ENCODE measurements around the gene MARCHF10.

The MARCHF10 gene

DNA sequence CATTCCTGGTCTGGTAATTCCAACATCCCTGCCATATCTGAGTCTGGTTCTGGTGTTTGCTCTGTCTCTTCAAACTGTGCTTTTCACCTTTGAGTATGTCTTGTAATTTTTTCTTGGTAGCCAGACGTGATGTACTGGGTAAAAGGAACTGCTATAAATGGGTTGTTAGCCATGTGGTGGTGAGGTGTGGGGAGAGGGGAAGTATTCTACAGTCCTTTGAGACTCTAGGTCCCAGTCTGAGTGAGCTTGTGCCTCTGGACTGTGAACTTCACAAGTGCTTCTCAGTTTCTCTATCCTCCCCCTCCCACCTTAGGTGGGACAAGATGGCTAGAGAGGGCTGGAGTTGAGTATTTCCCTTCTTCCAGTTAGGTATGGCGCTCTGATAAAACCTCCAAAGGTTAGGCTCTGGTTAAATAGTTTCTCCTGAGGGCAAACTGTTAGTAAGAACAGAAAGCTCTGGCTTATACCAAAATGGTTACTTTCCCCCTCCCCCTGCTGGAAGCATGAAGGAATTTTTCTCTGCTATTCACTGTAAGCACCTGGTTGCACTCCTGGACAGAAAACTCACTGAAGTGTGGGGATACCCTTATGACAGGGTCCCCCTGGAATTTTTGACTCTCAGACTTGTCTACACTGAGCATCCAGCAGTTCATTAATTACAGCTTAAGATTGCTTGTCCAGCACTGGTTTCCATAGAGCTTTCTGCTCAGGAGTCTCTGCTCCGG is 87.8 kb downstream of the MARCHF10 start:
- in situ Hi-C loops (cut with HindIII; ENCODE audit: low sequenced_read_pairs) = no loop called here

DNA sequence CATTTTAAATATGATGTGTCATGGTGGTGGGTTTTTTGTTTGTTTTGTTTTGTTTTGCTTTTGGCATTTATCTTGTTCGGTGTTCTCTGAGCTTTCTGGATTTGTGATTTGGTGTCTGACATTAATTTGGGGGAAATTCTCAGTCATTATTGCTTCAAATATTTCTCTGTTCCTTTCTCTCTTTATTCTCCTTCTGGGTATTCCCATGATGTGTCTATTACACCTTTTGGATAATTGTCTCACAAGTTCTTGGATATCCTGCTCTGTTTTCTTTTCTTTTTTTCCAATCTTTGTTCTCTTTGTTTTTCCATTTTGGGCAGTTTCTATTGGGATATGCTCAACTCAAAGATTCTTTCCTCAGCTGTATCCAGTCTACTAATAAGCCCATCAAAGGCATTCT is 88.5 kb downstream of the MARCHF10 start:
- in situ Hi-C loops (cut with HindIII; ENCODE audit: low sequenced_read_pairs) = no loop called here

DNA sequence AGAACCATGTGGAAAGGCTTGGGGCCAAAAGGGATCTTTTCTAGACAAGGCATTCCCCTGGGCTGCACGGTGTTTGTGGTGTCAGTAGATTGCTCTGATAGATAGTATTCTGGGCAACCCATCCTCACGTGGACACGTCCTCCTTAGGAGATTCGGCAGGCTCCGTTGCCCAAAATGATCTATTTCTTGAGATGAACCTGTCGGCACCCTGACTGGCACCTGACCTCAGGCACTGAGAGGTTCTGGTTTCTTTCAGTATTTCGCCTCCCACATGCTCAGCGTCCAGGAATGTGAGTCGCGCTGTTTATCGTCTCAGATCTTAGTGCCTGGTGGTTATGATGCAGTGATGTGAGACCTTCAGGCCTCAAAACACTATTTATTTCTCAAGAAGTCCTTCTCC is 89.7 kb downstream of the MARCHF10 start:
- in situ Hi-C loops (cut with HindIII; ENCODE audit: low sequenced_read_pairs) = no loop called here

DNA sequence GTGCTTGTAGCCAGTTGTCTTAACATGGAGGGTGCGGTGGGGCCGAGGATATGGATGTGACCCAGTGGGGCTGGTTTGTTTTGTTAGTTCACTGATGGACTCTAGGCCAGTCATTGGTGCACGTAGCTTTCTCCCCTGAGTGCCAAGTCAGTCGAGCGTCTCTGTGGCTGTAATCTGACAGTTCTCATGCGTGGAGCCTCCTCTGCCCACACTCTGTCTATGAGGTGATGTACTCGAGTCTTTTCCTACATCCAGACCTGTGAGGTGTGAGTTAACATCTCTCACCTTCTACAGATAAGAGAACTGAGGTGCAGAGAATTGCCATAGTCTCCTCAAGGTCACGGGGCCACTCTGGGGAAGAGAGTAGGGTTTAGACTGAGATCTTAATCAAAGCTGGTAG is 90.2 kb downstream of the MARCHF10 start:
- in situ Hi-C loops (cut with HindIII; ENCODE audit: low sequenced_read_pairs) = no loop called here

DNA sequence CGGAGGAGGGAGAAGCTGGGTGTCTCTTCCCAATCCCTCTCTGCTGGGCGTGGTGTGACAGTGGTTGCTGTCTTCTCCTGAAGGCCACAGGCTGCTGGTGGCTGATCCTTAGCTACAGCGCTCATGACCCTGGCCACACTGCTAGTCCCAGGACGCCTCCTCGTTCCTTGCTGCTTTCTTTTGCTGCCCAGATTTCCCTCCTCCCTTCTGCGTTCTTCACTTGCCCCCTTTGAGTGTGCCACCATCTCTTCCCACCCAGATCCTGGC is 90.6 kb downstream of the MARCHF10 start:
- in situ Hi-C loops (cut with HindIII; ENCODE audit: low sequenced_read_pairs) = no loop called here

DNA sequence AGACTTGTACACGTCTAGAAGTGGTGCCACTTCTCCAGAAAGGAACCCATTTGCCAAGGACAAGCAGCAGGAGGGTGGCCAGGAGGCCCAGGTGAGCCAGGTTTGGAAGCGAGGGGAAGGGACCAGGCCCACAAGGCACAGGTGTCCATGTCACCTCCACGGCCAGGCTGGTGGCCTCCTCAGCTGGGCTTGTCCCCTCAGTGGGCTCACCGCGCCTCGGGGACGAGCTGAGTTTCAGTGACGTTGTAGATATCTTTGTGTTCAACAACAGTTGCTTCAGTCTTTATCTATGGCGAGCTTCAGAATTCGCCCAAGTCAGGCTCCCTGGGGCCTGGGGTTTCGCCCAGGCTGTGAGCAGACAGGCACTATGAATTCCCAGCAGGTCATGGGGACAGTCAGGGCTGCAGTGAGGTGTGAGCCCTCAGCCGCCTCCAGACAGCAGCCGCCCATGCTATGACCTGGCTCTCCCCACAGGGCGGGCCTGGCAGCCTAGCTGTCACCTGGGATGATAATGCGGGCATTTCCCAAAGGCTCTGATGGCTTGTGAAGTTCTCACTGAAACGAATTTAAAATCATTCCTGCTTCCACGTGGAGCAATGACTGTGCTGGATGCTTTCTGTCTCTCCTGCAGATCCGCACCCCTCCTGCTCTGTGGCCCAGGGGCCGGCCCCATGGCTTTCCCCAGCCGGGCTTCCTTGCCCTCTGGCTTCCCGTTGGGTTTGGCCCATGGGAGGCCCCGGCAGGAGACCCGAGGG is 91.1 kb downstream of the MARCHF10 start:
- in situ Hi-C loops (cut with HindIII; ENCODE audit: low sequenced_read_pairs) = no loop called here

DNA sequence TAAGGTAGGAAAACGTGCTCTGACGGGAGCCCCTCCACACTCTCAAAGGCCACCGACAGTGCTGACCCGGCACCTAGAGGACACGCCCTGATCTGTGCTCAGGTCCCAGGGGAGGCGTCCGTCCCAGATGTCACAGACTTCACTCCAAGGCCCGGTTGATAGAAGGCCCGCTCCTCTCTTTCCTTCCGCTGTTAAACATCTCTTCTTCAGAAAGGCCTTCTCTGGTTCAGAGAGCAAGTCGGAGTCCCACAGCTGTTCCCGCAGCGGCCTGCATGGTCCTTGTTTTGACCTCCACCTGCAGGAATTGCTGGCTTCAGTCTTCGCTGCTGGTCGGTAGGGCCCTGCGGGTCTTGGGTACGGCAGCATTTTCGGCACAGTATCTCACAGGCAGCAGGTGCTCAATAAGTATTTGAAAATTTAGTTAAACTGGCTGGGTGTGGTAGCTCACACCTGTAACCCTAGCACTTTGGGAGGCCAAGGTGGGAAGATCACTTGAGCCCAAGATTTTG is 92.2 kb downstream of the MARCHF10 start:
- in situ Hi-C loops (cut with HindIII; ENCODE audit: low sequenced_read_pairs) = no loop called here

DNA sequence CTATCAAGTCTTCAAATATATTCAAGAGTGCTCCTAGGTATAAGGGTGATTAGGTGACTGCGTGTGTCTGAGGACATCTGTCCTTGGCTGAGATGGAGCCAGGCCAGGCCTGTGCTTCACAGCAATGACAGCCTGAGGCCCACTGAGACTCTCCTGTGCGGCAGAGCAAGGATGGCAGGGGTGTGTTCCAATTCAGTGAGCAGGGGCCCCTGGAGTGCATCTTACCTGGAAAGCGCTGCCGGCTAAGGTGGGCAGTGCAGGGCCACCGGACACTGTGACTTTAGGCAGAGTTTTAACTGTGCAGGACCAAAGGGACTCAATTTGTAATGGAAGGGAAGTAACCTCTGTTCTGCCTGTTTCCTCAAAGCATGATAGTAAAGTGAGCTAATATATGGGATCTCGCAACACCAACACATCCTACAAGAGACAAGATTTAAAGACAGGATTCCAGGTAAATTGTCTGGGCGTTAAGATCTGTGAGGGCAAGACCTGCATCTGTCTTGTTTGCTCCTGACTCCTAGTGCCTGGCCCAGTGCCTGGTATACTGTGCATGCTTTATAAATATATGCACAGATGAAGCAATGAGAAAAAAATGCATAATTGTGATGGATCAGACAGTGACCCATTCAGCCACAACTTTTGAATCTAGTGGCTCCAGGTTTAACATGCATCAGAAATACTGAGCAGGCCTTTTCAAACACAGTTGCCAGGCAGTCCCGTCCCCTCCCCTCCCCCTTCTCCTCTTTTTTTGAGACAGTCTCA is 93.9 kb downstream of the MARCHF10 start:
- in situ Hi-C loops (cut with HindIII; ENCODE audit: low sequenced_read_pairs) = no loop called here

DNA sequence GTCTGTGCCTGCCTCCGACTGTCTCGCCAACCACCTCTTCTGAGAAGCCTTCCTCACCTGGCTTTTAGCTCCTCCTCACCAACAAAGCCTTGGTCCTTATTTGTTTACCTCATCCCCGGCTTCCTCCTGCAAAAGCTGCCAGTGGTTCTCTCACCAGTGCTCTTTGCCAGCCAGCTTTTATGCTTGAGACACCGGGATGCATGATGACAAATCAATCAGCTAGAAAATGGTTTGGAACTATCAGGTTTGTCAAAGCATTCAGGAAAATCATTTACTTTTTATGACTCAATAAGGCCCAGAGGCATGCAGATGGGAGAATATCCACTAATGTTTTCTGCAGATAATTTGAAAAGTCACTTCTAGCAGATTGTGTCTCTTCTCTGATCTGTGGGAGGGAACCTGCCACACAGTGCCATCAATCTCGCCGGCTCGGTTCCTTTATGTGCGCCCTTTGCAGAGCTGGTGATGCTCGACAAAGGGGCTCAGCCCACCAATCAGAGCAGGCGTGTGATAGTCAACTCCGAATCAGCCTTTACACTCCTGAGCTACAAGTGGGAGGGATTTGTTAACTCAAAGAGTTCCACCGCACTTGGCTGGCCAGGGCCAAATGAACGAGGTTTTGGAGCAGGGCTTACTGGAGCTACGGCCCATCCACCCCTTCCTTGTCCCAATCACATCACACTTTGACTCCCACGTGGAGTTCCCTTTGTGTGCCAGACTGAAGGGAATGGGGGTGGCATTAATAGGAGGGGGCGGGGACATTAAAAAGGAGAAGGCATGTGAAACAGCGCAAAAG is 94.8 kb downstream of the MARCHF10 start:
- in situ Hi-C loops (cut with HindIII; ENCODE audit: low sequenced_read_pairs) = no loop called here

DNA sequence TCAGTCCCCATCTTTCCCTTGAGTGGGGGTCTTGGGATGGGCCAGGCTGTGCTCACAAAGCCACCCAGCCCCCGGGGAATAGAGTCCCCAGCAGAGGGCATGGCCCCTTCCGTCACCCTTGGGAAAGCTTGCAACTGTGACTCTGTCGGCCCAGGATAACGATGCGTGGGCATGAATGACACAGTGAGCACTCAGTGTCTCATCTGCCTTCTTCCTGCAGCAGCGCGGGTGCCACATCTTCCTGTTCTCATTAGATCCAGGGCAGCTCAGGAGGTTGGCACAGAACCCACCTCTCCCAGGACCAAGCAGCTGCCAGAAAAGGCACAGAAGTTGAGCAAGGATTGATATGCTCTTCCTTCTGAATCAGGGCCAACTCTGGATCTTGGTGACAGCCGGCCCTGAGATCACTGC is 95.9 kb downstream of the MARCHF10 start:
- in situ Hi-C loops (cut with HindIII; ENCODE audit: low sequenced_read_pairs) = no loop called here

DNA sequence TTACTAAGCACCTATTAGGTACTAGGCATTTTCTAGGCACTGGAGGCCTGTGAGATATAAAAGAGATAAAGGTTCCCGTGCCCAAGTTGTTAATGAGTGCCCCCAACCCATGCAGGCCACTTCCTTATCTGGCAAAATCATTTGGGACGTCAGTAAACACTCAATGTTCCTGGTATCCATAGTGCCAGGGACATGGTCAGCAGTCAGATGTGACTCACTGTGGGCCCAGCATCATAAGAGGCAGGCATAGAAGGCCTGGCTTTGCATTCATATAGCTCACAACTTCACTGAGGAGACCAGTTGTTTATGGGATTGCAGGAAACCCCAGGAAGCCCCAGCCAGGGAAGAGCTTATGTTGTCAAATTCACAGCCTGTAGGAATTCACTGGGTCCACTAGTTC is 99.5 kb downstream of the MARCHF10 start:
- in situ Hi-C loops (cut with HindIII; ENCODE audit: low sequenced_read_pairs) = no loop called here

DNA sequence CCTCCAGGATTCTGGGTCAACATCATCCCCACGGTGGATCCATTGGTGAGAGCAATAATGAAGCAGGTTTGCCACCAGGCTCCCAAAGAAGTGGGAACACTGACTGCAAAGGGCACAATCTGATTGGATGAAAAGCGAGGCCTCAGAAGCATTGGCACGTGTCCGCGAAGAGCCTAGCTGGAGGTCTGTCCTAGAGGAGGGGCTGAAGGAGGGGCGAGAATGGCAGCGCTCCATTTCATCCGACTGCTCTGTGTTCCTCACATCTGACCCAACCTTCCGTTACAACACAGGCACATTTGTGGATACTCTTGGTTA is 100.7 kb downstream of the MARCHF10 start:
- in situ Hi-C loops (cut with HindIII; ENCODE audit: low sequenced_read_pairs) = no loop called here

DNA sequence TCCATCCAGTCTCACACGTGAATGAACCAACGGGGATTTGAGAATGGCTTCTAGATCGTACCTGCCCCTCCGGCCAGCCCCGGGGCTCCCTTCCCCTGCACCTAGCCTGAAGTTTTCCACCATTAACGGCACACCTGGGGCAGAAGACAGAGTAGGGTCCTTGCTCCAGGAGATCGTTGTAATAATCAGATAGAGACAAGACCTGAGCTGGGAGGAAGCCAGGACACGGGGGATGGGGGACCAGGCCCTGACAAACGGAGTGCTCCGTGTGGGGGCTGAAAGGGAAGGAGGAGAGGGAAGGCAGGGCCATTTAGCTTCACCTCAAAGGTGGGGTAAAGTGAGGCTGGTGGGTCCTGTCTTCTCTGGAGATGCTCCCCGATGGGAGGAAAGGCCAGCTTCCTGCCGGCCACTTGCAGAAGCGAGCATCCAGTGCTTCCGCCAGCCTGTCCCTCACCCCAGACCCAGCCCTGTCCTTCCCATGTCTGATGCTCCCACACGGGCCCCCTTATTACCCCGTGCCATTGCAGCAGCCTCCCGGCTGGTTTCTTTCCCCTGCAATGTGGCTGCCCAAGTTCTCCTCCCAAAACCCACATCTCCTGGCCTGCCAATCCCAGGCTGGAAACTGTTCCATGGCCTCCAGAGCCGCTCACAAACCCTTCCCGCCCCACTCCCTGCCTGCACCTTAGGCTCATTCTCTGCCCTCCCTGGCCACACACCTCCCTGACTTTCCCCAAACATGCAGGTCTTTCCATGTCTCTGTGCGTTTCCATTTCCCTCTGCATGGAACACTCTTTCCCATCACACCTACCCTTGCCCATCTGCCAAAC is 101.3 kb downstream of the MARCHF10 start:
- in situ Hi-C loops (cut with HindIII; ENCODE audit: low sequenced_read_pairs) = no loop called here

DNA sequence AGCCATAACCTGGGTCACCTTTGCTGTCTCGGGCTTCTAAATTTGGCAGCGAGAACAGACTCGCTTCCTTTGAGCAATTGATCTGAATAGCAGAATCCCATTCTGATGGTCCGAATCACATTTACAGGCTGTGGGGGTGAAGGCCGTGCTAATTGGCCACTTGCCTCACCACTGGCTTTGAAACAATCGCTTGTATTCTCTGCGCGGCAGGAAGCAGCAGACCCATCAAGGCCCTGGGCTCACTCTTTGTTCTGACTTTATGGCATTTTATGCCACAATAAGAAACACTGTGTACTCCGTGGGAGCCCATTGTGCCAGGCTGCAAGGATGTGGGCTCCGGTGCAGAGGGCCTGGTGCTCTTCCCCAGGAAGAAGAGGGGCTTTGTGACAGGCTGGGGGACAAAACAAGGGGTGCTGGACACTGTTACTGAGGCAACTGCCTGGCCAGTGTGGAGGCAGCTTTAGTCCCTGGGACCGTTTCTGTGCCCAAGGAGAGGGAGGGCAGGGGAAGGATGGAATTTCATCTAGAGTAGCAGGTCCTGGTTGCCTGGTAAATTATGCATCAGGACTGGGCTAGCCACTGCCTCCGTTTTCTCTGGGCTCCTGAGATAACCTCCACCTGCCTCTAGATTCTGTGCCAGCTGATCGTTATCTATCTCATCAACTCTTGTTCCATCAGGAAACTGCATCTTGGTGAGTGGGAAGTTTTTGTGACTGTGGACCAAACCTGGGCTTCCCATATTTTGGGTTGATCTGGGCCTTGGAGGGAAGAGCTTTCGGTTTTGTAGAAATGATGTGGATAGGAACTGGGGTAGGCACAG is 102.1 kb downstream of the MARCHF10 start:
- in situ Hi-C loops (cut with HindIII; ENCODE audit: low sequenced_read_pairs) = no loop called here

DNA sequence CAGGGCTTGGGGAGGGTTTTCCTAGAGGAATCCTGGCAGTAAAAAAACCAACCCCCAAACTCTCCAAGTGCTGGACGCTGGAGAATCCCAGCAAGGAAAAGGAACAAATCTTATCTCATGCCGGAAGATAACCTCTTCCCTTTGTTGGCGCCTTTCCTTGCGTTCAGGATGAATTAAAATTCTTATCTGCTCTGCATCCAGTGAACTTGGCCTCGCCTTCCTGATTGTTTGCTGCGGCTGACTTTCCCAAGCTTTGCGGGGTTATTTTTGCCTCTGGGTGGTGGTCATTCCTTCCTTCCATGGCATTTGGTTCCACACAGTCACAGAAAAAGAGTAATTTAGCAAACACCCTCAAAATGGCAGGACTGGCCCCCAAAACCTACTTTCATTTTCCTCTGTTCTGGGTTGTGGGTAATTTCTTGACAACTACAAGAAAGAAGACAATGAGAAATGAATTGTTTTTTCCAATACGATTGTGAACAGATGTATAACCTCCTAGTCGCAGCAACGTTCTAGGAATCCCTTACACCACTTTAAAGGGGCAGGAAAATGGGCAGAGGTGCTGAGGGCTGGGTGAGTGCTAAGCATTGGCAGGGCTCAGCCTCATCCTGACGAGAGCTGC is 102.8 kb downstream of the MARCHF10 start:
- in situ Hi-C loops (cut with HindIII; ENCODE audit: low sequenced_read_pairs) = no loop called here

DNA sequence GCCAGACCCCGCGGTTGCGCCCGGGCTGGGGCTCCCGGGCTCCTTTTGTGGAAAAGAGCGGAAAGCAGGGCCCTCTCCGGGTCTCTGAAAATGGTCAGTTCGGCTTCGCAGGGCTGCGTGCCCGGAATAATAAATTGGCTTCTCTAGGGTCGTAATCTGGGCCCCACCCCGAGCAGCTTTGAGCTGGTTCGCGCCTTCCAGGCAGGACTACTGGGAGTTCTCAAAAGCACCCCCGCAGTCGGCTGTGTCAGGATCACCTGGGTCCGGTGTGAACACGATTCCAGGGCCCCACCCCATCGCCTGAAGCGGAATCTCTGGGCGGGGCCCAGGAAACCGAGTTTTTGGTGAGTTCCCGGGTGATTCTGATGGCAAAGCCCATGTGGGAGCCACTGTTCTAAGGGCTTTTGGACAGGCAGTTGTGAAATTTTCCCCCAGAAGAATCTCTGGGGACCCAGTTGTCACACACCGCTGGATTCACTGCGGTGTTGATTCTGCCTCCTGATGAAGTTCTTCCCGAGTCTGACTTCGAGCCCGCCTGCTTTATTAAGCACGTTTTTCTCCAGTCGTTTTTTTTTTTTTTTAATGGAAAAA is 103.6 kb downstream of the MARCHF10 start:
- in situ Hi-C loops (cut with HindIII; ENCODE audit: low sequenced_read_pairs) = no loop called here

DNA sequence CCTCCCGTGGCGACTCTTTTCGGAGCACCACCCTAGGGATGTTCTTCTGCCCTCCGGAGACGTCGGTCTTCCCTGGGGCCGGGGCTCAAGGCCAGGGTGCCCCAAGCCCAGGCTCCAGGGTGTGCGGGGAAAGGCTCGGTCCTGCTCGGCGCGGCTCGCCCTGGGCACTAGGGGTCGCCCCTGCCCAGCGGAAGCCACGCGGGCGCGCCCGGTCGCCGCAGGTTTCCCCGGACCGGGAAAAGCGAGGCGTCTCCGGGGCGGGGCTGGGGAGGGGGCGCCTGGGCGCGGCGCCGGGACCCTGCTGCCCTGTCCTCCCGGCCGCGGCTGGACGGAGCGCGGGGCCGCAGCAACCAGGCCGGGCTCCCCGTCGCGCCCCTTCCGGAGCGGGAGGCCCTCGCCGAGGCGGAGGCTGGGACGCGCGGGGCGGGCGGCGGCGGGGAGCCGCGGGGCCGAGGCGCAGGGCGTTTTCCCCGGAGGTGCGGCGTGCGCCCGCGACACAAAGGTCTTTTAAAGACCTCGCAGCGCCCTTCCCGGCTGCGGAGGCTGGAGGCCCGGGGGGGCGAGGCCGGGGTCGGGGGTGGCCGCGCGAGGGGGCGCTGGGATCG is 104.2 kb downstream of the MARCHF10 start:
- in situ Hi-C loops (cut with HindIII; ENCODE audit: low sequenced_read_pairs) = no loop called here

DNA sequence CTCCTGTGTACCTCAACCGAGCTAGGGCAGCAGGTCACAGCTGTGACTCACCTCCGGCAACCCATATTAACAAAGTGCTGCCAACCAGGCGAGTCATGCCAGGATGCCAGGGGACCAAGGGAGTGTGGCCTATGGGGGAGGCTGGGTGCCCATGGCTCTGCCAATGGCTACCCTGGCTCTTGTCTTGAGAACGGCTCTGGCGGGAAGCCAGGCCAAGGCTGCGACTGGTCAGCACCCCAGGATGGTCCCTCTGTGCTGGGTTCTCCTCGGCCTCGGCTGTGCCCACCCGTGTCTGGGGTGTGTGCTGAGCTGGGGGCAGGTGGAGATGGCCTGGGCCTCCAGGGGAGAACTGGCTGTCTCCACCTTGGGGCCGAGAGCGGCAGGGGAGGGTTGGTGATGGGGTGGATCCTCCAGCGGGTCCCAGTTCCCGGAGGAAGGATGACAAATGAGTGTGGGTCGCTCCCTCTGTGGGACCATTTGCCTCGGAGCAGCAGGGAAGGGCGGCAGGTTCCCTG is 104.8 kb downstream of the MARCHF10 start:
- in situ Hi-C loops (cut with HindIII; ENCODE audit: low sequenced_read_pairs) = no loop called here

Data from DLD1 (cell line).